ENCODE data around the gene WDR36. TPM values are rescaled to one million over a fixed set of nuclear protein-coding genes. Genes with fewer than 3 reads are reported as not detected.

The WDR36 gene
- total and polyA plus RNA-seq, 7 donors, result 2.4 to 22.8 (median 14.4) TPM

DNA sequence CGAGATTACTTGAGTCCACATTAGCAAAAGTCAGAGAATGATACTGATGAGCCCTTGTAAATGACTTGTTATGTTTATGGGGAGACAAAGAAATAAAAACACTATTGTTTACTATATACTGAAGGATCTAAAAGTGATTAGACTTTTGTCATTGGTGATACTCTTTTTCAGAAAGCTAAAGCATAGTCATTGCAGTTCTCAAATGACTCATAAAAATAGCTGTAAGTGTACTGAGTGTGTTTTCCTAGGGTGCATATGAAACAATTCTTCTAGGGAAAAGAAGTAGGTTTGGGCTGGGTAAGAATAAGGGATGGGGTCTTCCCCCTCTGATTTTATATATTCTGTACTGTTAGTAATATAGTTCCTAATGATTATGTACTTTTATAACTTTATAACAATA lies 32.6 kb downstream of the WDR36 start:
- H3K27ac ChIP-seq, result no peak overlapping the region
- 89 to 91% methylated on average over 1 of the region's 1 CpG for WGBS, 2 donors
- H3K27me3 ChIP-seq, result no peaks in the 10 kb centered on the region
- no peaks in the 10 kb centered on the region for H3K9me3 ChIP-seq
- no peak for DNase-seq
- TF ChIP-seq EP300 (IDR thresholded peaks at IDR 0.05) (no peak), POLR2AphosphoS5 (IDR thresholded peaks at IDR 0.05) (no peak), POLR2A (IDR thresholded peaks at IDR 0.05) (no peak)
- TF ChIP-seq, protein P1, sequence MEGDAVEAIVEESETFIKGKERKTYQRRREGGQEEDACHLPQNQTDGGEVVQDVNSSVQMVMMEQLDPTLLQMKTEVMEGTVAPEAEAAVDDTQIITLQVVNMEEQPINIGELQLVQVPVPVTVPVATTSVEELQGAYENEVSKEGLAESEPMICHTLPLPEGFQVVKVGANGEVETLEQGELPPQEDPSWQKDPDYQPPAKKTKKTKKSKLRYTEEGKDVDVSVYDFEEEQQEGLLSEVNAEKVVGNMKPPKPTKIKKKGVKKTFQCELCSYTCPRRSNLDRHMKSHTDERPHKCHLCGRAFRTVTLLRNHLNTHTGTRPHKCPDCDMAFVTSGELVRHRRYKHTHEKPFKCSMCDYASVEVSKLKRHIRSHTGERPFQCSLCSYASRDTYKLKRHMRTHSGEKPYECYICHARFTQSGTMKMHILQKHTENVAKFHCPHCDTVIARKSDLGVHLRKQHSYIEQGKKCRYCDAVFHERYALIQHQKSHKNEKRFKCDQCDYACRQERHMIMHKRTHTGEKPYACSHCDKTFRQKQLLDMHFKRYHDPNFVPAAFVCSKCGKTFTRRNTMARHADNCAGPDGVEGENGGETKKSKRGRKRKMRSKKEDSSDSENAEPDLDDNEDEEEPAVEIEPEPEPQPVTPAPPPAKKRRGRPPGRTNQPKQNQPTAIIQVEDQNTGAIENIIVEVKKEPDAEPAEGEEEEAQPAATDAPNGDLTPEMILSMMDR (IDR thresholded peaks at IDR 0.05), result no peak
- no peak overlapping the region for H3K4me3 ChIP-seq
- H3K4me1 ChIP-seq, result no peaks in the 10 kb centered on the region
- H3K36me3 ChIP-seq, result peaks cover 0 to 89% (median 27%) of the 10 kb centered on the region in 4 donors
- intact Hi-C loops (cut with DNase I), result no loop called here

DNA sequence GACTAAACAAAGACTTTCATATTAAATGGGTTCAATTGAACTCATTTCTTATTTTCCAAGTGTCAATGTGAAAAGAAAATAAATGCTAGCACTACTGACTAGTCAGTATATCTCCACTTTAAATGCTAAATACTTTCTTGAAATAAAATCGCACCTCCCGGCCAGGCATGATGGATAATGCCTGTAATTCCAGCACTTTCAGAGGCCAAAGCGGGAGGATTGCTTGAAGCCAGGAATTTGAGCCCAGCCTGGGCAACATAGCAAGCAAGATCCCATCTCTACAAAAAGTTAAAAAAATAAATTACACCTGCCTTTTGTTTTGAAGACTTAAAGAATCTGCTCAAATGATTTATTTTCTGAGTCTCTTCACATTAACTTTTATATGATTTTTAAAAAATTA lies 34.7 kb downstream of the WDR36 start:
- H3K36me3 ChIP-seq, result peaks cover 0 to 68% (median 16%) of the 10 kb centered on the region in 4 donors
- no peaks in the 10 kb centered on the region for H3K4me1 ChIP-seq
- WGBS, 2 donors, result 97% methylated on average over 3 of the region's 3 CpGs
- no peak overlapping the region for H3K4me3 ChIP-seq
- DNase-seq, result no peak
- H3K9me3 ChIP-seq, result no peaks in the 10 kb centered on the region
- H3K27ac ChIP-seq, result no peak overlapping the region
- intact Hi-C loops (cut with DNase I), result no loop called here
- TF ChIP-seq, protein P1 (IDR thresholded peaks at IDR 0.05), result no peak
- TF ChIP-seq EP300 (IDR thresholded peaks at IDR 0.05), result no peak
- no peak for TF ChIP-seq POLR2A (IDR thresholded peaks at IDR 0.05)
- TF ChIP-seq POLR2AphosphoS5 (IDR thresholded peaks at IDR 0.05), result no peak
- no peaks in the 10 kb centered on the region for H3K27me3 ChIP-seq

DNA sequence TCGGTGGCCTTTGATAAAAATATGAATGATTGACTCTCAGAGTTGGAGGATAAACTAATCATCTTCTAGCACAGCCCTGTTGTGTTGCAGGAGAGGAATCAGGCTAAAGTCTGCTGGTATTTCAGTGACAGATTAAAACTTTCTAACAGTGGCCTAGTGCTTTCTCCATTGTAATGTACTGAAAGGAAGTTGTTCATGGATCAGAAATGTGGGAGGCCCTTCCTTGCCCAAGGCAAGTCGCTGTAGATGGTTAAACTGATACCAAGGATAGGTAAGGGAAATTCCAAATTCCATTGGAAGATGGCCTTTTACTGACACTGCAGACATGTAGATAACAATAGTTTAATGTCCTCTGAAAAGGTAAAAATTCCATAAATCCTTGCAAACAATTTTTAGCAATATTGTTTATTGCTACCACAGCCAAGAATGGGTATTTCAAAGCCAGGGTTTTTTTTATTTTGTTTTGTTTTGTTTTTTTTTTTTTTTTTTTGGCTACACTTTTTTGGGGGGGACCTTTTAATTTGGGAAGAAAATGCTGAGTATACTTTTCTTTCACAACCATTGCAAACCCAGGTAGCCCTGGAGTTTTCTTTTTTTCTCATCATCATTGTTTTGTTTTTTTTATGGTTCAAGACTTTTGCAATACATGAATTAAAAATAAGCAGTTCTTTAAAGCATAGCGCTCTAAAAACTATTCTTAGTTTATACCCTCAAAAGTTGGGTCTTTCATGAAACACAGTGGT lies 35.5 kb downstream of the WDR36 start:
- Histone ChIP-seq H3K27ac (no peak overlapping the region), H3K36me3 (peaks cover 0 to 61% (median 10%) of the 10 kb centered on the region in 4 donors), H3K4me1 (no peaks in the 10 kb centered on the region), H3K9me3 (no peaks in the 10 kb centered on the region), H3K27me3 (no peaks in the 10 kb centered on the region), H3K4me3 (no peak overlapping the region)
- 92 to 95% methylated on average over 3 of the region's 3 CpGs for WGBS, 2 donors
- intact Hi-C loops (cut with DNase I), result no loop called here
- TF ChIP-seq EP300 (IDR thresholded peaks at IDR 0.05), result no peak
- no peak for TF ChIP-seq POLR2AphosphoS5 (IDR thresholded peaks at IDR 0.05)
- no peak for TF ChIP-seq POLR2A (IDR thresholded peaks at IDR 0.05)
- TF ChIP-seq, protein P1 (IDR thresholded peaks at IDR 0.05), result no peak
- DNase-seq, result no peak

DNA sequence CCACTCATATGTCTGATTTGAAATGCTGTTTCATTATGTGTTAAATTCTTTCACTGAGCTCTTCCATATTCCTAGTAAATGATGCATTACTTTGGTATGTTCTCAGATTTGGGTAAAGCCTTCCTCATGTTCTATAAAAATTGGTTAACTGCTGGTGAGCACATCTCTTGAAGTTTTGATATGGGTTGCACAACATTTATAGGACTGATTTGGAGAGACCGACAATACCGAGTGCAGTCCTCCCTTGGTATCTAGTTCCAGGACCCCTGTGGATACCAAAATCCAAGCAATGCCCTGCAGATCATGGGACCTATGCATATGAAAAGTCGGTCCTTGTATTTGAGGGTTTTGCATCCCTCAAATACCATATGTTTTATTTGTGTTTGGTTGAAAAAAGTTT lies 37.8 kb downstream of the WDR36 start:
- H3K4me1 ChIP-seq, result no peaks in the 10 kb centered on the region
- H3K27ac ChIP-seq, result no peak overlapping the region
- H3K4me3 ChIP-seq, result no peak overlapping the region
- WGBS, 2 donors, result 89 to 92% methylated on average over 3 of the region's 3 CpGs
- DNase-seq, result no peak
- no peaks in the 10 kb centered on the region for H3K27me3 ChIP-seq
- TF ChIP-seq, protein P1 (IDR thresholded peaks at IDR 0.05), result no peak
- no peak for TF ChIP-seq EP300 (IDR thresholded peaks at IDR 0.05)
- no peak for TF ChIP-seq POLR2AphosphoS5 (IDR thresholded peaks at IDR 0.05)
- no peak for TF ChIP-seq POLR2A (IDR thresholded peaks at IDR 0.05)
- intact Hi-C loops (cut with DNase I), result no loop called here
- H3K36me3 ChIP-seq, result peaks cover 0 to 39% (median 7%) of the 10 kb centered on the region in 4 donors
- no peaks in the 10 kb centered on the region for H3K9me3 ChIP-seq

All from sigmoid colon (tissue), 7 donors.